ENCODE data around the gene NEK5. TPM values are rescaled to one million over a fixed set of nuclear protein-coding genes. Genes with fewer than 3 reads are reported as not detected.
A peak's percentile ranks its signal among the peaks of the same experiment; 100 is the strongest.
"Not testable (repeated sequence)": the region's sequence is repeated elsewhere in the genome, so short reads cannot be mapped to it uniquely, and the experiment has no call there.

Gene NEK5
- total RNA-seq, 1 experiment from 2014 or later, result 0.28 TPM

DNA sequence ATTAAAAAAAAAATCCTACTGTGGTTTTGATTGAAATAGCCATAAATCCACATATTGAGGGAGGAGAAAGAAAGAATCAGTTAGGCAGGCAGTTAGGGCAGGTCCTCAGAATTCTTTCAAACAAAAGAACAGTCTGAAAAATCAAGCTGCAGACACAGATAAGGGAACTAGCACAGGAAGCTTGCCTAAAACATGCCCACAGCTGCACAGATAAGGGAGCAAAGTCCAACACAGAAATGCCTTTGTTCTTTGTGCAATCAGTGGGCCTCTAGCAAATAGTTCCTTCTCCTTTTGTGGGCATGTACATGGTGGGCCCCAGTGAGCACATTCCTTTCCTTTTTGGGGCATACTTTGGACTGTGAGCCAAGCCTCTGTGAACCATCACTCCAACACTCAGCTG, 61.6 kb downstream of the NEK5 start:
- no peaks in the 10 kb centered on the region for H3K36me3 ChIP-seq (replicated peaks; ENCODE audit: control insufficient read depth, insufficient read depth, low read length)
- H3K4me3 ChIP-seq (ENCODE audit: insufficient read depth, low read depth, low read length), result no peak overlapping the region
- no peak for DNase-seq
- no peaks in the 10 kb centered on the region for H3K27me3 ChIP-seq (ENCODE audit: control insufficient read depth, insufficient read depth, low read length)

DNA sequence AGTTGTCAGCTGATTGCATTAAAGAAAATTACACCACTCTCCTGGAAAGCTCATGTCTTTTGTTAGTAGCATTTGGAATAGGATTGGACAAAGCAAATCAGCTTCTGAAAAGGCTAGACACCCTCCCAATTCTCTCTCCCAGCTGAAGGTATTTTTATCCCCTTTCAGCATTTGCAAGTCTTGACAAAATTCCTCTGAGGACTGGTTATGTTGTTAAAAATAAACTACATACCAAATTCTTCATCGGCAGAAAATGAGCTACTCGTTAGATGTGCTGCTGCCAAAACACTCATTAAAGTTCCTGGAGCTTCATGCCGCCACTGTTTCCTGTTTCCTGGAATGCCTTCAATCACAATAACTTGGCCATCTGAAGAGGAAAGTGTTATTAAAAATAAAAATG, 67.3 kb downstream of the NEK5 start:
- no peaks in the 10 kb centered on the region for H3K36me3 ChIP-seq (replicated peaks; ENCODE audit: control insufficient read depth, insufficient read depth, low read length)
- H3K4me3 ChIP-seq (ENCODE audit: insufficient read depth, low read depth, low read length), result no peak overlapping the region
- no peak for DNase-seq
- no peaks in the 10 kb centered on the region for H3K27me3 ChIP-seq (ENCODE audit: control insufficient read depth, insufficient read depth, low read length)

DNA sequence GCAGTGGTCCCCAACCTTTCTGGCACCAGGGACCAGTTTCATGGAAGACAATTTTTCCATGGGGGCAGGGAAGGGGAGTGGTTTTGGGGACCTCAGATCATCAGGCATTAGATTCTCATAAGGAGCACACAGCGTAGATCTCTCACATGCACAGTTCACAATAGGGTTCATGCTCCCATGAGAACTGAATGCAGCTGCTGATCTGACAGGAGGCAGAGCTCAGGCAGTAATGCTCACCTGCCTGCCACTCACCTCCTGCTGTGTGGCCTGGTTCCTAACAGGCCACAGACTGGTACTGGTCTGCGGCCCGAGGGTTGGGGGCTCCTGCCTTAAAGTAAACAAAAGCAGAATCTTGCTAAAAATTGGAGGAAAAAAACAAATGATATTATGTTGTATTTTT, 67.8 kb downstream of the NEK5 start:
- H3K36me3 ChIP-seq (replicated peaks; ENCODE audit: control insufficient read depth, insufficient read depth, low read length); DNase-seq; H3K4me3 ChIP-seq (ENCODE audit: insufficient read depth, low read depth, low read length); H3K27me3 ChIP-seq (ENCODE audit: control insufficient read depth, insufficient read depth, low read length): not testable (repeated sequence)

DNA sequence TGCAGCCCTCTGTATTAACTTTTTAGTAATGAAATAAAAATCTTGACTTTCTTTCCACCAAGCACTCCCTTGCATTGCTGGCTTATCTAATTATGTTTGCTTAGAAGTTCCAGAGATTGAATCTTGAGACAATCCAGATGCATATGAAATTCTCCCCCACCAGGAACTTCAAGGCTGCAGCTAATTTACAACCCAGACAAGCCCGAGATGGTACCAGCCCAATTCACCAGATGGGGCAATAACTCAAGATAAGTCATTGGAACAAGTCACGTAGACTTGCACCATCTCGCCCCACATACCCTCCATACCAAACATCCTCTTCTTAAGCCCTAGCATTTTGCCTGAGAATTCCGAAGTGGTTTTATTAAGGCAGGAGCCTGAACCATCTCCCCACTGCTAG, 75.4 kb downstream of the NEK5 start:
- H3K27me3 ChIP-seq (ENCODE audit: control insufficient read depth, insufficient read depth, low read length), result no peaks in the 10 kb centered on the region
- no peak overlapping the region for H3K4me3 ChIP-seq (ENCODE audit: insufficient read depth, low read depth, low read length)
- no peaks in the 10 kb centered on the region for H3K36me3 ChIP-seq (replicated peaks; ENCODE audit: control insufficient read depth, insufficient read depth, low read length)
- DNase-seq, result peak; percentile 13

DNA sequence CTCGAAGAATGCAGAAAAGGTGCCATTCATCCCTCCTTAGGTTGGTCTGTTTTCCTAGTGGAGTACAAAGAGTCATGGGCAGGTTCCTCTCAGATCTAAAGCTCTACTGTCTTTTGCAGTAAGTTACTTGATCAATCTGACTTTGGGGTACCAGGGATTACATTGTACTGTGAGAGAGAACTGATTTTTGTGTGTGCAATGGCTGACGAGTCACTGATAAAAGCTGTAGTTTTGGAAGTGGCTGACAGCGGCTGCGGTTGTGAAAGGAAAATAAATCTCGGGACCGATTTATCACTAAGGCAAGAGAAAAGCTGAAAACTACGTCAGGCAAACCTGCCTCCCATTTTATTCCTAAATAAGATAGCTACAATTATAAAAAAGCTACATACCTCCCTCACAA, 77.5 kb downstream of the NEK5 start:
- no peak for DNase-seq
- no peak overlapping the region for H3K4me3 ChIP-seq (ENCODE audit: insufficient read depth, low read depth, low read length)
- no peaks in the 10 kb centered on the region for H3K27me3 ChIP-seq (ENCODE audit: control insufficient read depth, insufficient read depth, low read length)
- no peaks in the 10 kb centered on the region for H3K36me3 ChIP-seq (replicated peaks; ENCODE audit: control insufficient read depth, insufficient read depth, low read length)

DNA sequence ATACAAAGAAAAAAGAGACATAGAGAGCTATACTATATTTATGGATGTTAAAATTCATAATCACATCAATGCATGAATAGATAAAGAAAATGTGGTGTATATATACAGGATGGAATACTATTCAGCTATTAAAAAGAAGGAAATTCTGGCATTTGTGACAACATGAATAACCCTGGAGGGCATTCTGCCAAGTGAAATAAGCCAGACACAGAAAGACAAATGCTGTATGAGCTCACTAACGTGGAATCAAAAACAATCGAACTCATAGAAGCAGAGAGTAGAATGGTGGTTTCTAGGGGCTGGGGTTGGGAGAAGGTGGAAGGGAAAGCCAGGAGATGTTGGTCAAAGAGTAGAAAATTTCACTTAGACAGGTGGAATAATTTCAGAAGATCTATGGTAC, 80.4 kb downstream of the NEK5 start:
- DNase-seq, result no peak
- Histone ChIP-seq H3K27me3 (ENCODE audit: control insufficient read depth, insufficient read depth, low read length) (no peaks in the 10 kb centered on the region), H3K4me3 (ENCODE audit: insufficient read depth, low read depth, low read length) (no peak overlapping the region), H3K36me3 (replicated peaks; ENCODE audit: control insufficient read depth, insufficient read depth, low read length) (no peaks in the 10 kb centered on the region)

DNA sequence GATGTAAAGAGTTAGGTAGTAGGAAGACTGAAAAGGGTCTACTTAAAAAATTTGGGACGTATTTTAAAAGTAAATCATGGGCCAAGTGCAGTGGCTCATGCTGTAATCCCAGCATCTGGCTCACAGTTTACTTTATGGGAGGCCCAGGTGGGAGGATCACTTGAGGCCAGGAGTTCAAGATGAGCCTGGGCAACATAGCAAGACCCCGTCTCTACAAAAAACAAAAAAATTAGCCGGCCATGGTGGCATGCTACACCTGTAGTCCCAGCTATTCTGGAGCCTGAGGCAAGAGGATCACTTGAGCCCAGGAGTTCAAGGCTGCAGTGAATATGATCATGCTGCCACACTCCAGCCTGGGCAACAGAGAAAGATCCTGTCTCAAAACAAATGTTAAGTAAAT, 81.4 kb downstream of the NEK5 start:
- Histone ChIP-seq H3K27me3 (ENCODE audit: control insufficient read depth, insufficient read depth, low read length) (no peaks in the 10 kb centered on the region), H3K36me3 (replicated peaks; ENCODE audit: control insufficient read depth, insufficient read depth, low read length) (no peaks in the 10 kb centered on the region), H3K4me3 (ENCODE audit: insufficient read depth, low read depth, low read length) (no peak overlapping the region)
- DNase-seq, result no peak

DNA sequence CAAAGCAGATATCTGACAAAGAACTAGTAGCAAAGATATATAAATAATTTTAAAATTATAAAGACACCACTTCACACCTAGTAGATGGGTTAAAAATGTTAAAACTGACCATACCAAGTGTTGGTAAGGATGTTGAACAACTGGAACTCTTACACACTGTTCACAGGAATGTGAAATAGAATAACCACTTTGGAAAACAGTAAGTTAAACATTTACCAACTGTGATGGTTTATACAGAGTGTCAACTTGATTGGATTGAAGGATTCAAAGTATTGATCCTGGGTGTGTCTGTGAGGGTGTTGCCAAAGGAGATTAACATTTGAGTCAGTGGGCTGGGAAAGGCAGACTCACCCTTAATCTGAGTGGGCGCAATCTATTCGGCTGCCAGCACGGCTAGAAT, 85.2 kb downstream of the NEK5 start:
- Histone ChIP-seq H3K36me3 (replicated peaks; ENCODE audit: control insufficient read depth, insufficient read depth, low read length) (no peaks in the 10 kb centered on the region), H3K4me3 (ENCODE audit: insufficient read depth, low read depth, low read length) (no peak overlapping the region), H3K27me3 (ENCODE audit: control insufficient read depth, insufficient read depth, low read length) (no peaks in the 10 kb centered on the region)
- no peak for DNase-seq

DNA sequence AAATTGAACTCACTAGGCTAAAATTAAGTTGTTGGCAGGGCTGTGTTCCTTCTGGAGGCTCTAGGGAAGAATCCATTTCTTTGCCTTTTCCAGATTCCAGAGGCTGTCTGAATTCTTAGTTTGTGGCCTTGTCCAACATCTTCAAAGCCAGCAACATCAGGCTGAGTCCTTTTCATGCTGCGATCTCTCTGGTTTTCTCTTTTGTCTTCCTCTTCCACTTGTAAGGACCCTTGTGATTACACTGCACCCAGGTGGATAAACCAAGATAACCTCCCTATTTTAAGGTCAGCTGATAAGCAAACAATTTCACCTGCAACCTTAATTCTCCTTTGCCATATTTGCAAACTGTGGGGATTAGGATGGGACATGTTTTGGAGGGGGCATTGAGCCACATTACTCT, 92.8 kb downstream of the NEK5 start:
- Histone ChIP-seq H3K36me3 (replicated peaks; ENCODE audit: control insufficient read depth, insufficient read depth, low read length) (no peaks in the 10 kb centered on the region), H3K27me3 (ENCODE audit: control insufficient read depth, insufficient read depth, low read length) (no peaks in the 10 kb centered on the region), H3K4me3 (ENCODE audit: insufficient read depth, low read depth, low read length) (no peak overlapping the region)
- DNase-seq, result no peak

DNA sequence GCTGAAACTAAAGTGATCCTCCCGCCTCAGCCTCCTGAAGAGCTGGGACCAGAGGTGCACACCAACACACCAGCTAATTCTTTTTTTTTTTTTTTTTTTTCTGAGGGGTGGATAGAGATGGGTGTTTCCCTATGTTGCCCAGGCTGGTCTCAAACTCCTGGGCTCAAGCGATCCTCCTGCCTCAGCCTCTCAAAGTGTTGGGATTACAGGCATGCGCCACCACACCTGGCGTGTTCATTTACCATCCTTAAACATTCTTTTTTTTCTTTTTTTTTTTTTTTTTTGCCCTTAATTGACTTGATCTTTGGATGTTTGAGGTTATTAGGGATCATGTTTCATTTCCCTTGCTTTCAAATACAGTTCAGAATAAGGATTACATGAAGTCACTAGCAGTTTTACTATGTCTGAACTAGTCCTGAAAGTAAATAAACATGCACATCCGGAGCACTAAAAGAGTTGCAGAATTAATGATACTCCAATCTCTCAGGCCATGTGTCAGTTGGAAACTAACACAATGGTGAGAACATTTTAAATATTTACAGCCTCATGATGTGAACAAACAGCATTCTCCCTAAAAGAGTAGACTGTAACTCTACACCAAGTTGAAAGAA, 94.2 kb downstream of the NEK5 start:
- DNase-seq, result no peak
- H3K27me3 ChIP-seq (ENCODE audit: control insufficient read depth, insufficient read depth, low read length), result no peaks in the 10 kb centered on the region
- H3K4me3 ChIP-seq (ENCODE audit: insufficient read depth, low read depth, low read length), result no peak overlapping the region
- H3K36me3 ChIP-seq (replicated peaks; ENCODE audit: control insufficient read depth, insufficient read depth, low read length), result no peaks in the 10 kb centered on the region; the same call in 1 of the 2 replicates

DNA sequence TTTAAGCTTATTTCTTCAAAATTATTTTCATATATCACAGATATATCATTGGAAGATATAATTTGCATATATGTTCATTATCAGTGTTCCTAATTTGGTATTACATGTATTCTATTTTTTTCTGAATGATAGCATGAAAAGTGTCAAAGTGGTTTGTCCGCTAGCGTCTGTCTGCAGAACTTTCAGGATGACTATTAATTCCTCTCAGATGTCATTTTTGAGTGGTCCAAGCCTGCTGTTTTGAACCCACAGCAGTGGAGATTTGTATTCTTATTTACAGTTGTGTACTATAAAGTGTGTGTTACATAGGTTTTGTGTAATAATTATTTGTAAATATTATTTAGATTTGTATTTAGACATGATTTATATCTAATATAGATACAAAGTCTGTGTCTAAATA, 95.8 kb downstream of the NEK5 start:
- Histone ChIP-seq H3K4me3 (ENCODE audit: insufficient read depth, low read depth, low read length) (no peak overlapping the region), H3K27me3 (ENCODE audit: control insufficient read depth, insufficient read depth, low read length) (no peaks in the 10 kb centered on the region), H3K36me3 (replicated peaks; ENCODE audit: control insufficient read depth, insufficient read depth, low read length) (peaks cover 10% of the 10 kb centered on the region)
- no peak for DNase-seq

DNA sequence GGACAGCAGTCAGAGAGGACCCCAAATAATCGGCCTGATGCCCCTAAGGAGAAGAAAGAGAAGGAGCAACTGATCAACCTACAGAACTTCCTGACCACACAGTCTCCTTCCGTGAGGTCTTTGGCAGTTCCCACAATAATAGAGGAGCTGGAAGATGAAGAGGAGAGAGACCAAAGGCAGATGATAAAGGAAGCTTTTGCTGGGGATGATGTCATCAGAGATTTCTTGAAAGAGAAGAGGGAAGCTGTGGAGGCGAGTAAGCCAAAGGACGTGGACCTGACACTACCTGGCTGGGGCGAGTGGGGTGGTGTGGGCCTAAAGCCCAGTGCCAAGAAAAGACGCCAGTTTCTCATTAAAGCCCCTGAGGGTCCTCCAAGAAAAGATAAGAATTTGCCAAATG, 98.5 kb downstream of the NEK5 start:
- not testable (repeated sequence) for DNase-seq; H3K27me3 ChIP-seq (ENCODE audit: control insufficient read depth, insufficient read depth, low read length); H3K4me3 ChIP-seq (ENCODE audit: insufficient read depth, low read depth, low read length)
- H3K36me3 ChIP-seq (replicated peaks; ENCODE audit: control insufficient read depth, insufficient read depth, low read length), result peaks cover 22% of the 10 kb centered on the region

DNA sequence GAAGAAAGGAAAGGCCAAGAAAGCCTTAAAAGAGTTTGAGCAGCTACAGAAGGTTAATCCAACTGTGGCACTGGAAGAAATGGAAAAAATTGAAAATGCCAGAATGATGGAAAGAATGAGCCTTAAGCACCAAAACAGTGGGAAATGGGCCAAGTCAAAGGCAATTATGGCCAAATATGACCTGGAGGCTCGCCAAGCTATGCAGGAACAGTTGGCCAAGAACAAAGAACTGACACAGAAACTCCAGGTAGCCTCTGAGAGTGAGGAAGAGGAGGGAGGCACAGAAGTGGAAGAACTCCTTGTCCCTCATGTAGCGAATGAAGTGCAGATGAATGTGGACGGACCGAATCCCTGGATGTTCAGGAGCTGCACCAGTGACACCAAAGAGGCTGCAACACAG, 99.3 kb downstream of the NEK5 start:
- Histone ChIP-seq H3K27me3 (ENCODE audit: control insufficient read depth, insufficient read depth, low read length) (no peaks in the 10 kb centered on the region), H3K36me3 (replicated peaks; ENCODE audit: control insufficient read depth, insufficient read depth, low read length) (peaks cover 25% of the 10 kb centered on the region), H3K4me3 (ENCODE audit: insufficient read depth, low read depth, low read length) (no peak overlapping the region)
- DNase-seq, result no peak

DNA sequence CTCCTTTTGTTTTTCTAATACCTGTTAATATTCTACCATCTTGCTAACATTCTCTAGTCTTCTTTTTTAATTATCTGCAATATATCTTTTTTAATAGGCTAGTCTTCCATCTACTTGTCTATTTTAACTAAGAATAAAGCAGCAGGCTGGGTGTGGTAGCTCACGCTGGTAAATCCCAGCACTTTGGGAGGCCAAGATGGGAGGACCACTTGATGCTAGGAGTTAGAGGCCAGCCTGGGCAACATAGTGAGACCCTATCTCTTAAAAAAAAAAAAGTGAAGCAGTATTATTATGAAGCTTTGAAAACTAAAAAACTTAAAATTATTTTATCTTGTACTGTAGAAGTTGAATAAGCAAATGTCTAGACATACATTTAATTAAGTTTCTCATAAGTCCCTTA, 101.0 kb downstream of the NEK5 start:
- DNase-seq, result no peak
- H3K36me3 ChIP-seq (replicated peaks; ENCODE audit: control insufficient read depth, insufficient read depth, low read length), result peaks cover 26% of the 10 kb centered on the region
- no peak overlapping the region for H3K4me3 ChIP-seq (ENCODE audit: insufficient read depth, low read depth, low read length)
- no peaks in the 10 kb centered on the region for H3K27me3 ChIP-seq (ENCODE audit: control insufficient read depth, insufficient read depth, low read length)

DNA sequence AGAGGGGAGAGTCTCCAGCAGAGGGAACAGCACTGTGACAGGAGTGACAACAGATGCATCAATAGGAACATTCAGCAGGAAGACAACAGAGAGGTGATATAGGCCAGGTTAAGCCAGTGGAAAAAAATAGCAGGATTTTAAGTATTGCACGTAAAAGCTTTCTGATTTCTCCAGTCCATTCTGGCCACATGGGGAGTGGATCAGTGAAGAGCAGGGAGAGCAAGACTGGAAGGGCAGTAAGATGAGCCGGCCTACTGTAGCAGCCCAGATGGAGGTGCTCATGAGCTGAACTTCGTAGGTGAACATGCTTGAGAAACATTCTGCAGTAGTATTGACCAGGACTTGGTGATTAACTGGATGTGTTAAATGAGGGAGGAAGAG, 102.6 kb downstream of the NEK5 start:
- DNase-seq, result peak; percentile 30
- Histone ChIP-seq H3K36me3 (replicated peaks; ENCODE audit: control insufficient read depth, insufficient read depth, low read length) (peaks cover 31% of the 10 kb centered on the region), H3K27me3 (ENCODE audit: control insufficient read depth, insufficient read depth, low read length) (no peaks in the 10 kb centered on the region), H3K4me3 (ENCODE audit: insufficient read depth, low read depth, low read length) (no peak overlapping the region)

Measured in H7 (cell line).